ENCODE measurements around the gene KRTAP3-2. TPM values are rescaled to one million over a fixed set of nuclear protein-coding genes. Genes with fewer than 3 reads are reported as not detected.

The KRTAP3-2 gene
- polyA plus RNA-seq, 3 donors: not detected

DNA sequence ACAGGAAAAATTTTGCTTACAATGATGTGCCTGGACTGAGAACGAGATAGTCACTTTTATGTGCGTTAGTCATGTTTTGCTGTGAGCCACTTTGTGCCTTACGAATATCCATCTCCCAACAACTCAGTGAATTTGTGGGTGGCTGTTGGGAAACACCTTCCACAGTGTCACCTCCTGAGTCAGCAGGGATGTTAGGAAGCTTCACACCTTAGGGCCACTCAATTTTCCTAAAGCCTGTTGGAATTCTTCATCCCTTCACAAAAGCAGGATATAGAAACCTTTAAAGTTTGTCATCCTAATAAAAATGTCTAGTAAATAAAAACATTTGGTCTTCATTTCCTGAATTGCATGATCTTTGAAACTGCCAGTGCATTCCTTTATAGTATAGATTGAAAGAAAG lies 13.5 kb upstream of the KRTAP3-2 start:
- no peak for DNase-seq (ENCODE audit: extremely low read depth in 1 of 11, low read depth in 9 of 11, low spot score in 4 of 11)

DNA sequence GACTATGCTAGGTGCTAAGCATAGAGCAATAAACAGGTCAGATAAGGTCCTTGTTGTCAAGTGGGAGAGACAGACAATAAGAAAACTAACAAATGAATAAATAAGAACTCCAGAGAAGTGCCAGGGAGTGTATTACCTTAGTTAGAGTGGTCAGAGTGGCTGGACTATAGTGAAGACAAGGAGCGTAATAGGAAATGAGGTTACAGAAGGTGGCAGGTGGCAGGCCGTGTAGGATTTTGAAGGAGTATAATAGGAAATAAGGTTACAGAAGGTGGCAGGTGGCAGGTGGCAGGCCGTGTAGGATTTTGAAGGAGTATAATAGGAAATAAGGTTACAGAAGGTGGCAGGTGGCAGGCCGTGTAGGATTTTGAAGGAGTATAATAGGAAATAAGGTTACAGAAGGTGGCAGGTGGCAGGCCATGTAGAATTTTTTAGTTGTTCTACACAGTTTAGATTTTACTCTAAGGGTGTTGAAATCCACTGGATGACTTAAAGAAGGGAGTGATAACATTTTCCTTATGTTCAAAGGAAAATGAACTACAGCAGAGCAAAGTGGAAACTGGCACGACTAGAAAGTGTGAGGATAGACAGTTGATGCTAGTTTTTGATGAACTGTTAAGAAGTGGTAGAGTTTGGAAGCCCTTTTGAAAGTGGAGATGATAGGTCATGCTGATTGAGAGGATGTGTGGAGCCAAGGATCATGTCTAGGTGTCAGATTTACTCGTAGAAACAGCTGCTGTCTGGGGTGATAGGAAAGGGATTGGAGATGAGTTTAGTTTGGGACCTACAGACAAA lies 12.8 kb upstream of the KRTAP3-2 start:
- DNase-seq (ENCODE audit: extremely low read depth in 1 of 11, low read depth in 9 of 11, low spot score in 4 of 11): no peak

DNA sequence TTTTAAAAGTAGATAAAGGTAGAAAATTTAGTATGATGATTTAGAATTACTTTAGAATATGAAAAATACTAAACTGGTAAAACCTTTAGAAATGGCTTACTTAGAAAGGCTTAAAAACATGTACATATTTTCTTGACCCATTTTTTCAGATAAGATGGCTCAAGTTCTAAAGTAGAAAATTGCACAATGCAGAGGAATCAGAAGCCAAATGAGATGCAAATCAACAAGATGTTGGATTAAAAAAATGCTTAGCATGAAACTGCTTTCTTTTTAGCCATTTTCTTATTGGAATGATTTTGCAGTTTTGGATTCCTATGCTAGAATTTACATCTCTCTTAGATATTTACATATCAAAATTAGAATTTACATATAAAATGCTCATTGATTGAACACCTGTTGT lies 10.7 kb upstream of the KRTAP3-2 start:
- DNase-seq (ENCODE audit: extremely low read depth in 1 of 11, low read depth in 9 of 11, low spot score in 4 of 11): no peak

DNA sequence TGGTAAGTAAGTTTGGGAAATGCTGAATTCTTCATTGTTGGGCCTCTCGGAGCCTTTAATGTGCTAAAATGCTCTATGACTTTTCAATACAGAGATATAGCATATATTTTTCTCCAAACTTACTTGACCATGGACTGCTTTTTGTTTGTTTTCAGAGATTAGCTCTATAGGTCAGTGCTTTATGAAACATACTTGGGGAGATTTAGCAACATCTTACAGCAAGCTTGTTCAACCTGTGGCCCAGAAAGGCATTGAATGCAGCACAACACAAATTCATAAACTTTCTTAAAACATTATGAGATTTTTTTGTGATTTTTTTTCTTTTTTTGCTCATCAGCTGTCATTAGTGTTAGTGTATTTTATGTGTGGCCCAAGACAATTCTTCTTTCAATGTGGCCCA lies 10.2 kb upstream of the KRTAP3-2 start:
- no peak for DNase-seq (ENCODE audit: extremely low read depth in 1 of 11, low read depth in 9 of 11, low spot score in 4 of 11)

DNA sequence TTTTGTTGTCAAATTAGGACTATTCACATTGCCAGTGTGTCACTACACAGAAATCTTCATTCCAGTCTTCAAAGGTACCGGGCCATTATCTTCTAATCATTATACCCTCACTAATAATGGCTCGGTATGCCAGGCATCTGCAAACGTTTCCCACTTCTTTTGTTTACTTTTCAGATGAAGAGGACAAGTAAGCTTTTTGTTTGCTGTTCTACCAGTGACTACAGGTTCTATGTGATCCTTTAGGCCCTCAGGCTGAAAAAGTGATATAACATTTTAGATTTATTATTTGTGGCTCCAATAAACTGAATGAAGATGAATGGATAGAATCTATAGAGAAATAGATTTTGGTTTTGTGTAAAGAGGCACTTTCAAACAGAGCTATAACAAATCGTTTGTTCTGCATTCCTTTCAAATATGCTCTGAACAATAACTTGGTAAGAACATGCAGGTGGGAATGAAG lies 9.6 kb upstream of the KRTAP3-2 start:
- DNase-seq (ENCODE audit: extremely low read depth in 1 of 11, low read depth in 9 of 11, low spot score in 4 of 11): no peak

DNA sequence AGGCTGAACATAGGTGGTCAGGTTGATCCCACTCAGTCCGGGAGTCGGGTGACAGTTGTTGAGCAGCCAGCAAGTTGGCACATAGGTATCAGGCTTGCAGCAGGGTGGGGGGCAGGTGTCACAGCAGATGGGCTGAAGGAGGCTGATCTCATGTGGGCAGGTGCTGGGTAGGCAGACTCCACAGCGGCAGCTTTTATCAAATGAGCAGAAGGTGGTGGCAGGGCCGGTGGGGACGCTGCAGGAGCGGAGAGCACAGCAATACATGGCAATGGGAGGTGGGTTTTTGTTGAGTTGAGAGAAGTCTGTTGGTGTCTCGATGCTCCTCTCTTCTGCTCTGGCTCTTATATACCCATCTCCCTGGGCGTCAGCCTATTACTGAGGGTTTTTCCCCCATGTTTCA lies 9.1 kb upstream of the KRTAP3-2 start, which contains the start of gene KRTAP3-1:
KRTAP3-1 (minus strand) TSS at position 318 of the 400 bp plus-strand sequence; CDS start at position 264, 54 bp downstream.
- no peak for DNase-seq (ENCODE audit: extremely low read depth in 1 of 11, low read depth in 9 of 11, low spot score in 4 of 11)

DNA sequence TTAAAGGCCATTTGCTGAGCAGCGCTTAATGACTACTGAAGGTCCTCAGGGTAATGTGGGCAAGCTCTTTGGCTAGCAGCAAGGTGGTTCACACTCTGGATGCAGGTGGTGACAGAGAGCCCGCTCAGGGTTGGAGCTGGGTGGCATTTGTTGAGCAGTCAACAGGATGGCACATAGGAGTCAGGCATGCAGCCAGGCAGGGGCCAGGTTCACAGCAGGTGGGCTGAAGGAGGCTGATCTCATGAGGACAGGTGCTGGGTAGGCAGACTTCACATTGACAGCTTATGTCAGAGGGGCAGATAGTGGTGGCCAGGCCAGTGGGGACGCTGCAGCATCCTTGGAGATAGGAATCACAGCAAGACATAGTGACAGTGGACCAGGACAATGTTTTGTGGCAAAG lies 4.7 kb upstream of the KRTAP3-2 start:
- DNase-seq (ENCODE audit: extremely low read depth in 1 of 11, low read depth in 9 of 11, low spot score in 4 of 11): no peak

DNA sequence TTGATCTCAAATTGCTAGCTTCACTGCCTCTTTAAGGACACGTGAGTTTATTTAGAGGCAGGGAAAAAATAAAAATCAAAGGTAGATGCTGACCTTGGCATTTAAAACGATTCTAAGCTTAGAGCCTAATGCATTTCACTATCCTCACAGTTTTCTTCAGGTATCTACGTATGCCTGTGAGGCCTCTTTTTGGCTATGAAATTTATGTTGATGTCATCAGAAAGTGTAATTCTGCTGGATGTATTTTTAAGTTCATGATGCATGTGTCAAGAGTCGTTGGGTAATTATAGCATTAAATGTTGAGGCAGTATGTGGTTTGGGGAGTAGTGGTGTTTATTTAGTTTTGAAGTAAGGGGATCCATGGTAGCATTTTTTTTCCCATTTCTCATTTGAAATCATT lies 4.2 kb upstream of the KRTAP3-2 start:
- DNase-seq (ENCODE audit: extremely low read depth in 1 of 11, low read depth in 9 of 11, low spot score in 4 of 11): no peak

DNA sequence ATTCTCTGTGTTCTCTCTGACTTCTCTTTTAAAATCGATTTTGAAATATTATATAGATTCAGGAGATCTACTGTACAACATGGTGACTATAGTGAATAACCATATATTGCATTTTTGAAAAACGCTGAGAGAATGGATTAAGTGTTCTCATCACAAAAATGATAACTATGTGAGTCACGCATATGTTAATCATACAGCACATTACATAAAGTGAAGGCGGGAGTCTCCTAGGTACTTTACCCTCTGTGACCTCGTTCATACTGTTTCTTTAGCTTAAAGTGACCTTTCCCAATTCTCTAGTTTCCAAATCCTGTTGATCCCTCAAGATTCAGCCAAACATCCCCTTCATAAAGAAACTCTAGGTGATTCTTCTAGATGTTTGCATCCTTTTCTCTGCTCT lies 3.1 kb upstream of the KRTAP3-2 start:
- DNase-seq (ENCODE audit: extremely low read depth in 1 of 11, low read depth in 9 of 11, low spot score in 4 of 11): no peak

DNA sequence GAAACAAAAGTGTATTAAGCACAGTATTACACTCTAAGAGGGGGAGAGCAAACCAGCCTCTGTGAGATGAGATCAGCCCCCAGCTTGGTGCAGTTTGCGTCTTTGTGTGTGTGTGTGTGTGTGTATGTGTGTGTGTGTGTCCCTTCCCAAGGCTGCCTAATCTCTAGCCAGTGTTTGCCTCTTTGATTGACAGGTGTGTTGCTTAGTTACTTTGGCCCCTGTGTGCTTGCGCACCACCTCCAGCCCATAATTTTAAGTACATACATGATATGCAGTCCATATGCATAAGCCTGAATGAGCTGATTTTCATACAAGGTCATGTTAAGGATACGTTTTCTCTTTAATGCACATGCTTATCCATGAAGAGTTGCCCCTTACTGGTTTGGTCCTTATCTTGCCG lies 2.1 kb upstream of the KRTAP3-2 start:
- no peak for DNase-seq (ENCODE audit: extremely low read depth in 1 of 11, low read depth in 9 of 11, low spot score in 4 of 11)

DNA sequence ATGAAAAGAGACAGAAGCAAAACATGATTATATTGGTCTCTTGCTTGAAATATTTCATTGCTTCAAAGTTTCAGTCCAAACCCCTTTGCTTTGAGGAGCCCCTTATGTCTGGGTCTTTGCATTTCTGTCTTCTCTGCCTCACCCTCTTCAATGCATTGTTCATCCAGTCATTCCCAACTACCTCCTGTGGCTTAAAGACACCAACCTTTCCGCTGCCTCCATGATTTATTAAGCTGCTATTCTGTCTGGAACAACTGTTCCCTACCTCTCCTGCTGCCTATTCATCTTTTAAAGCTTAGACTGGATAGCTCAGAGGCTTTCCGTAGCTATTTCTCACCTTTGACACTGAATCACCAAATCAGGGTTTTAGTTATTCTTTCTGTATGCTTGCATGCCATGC lies 2.3 kb downstream of the KRTAP3-2 start:
- no peak for DNase-seq (ENCODE audit: extremely low read depth in 1 of 11, low read depth in 9 of 11, low spot score in 4 of 11)

DNA sequence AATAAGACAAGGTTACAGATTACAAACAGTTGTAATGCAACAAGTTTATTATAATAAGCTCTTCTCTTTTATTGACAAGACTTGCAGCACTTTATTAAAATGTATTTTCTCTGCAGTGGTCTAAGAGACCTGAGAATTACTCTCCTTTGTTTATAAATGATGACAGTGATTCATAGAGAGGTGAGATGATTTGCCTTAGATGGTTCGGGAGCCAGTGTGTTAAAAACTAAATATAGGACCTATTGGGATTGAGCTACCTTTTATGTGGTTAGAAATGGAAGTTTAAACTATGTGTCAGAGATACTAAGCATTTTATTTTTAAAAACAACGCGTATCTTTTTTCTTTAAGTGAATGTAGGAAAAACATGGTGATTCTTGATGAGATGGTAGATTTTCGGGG lies 2.9 kb downstream of the KRTAP3-2 start:
- no peak for DNase-seq (ENCODE audit: extremely low read depth in 1 of 11, low read depth in 9 of 11, low spot score in 4 of 11)

DNA sequence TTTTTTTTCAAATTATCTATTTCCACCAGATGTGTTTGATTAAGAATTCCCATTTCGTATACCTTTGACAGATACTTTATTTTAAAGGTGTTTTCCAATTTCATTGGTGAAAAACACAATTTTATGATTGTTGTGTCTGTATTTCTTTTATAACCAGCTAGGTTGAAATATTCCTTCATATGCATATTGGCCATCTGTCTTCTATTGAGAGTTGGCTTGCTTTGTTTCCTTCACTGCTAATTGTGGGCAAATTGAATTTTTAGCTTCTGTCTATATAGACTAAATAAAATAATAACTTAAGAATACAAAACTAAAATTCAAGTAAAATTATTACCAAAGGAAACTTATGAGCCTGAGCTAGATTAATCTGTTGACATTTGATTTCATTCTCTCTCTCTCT lies 4.6 kb downstream of the KRTAP3-2 start:
- DNase-seq (ENCODE audit: extremely low read depth in 1 of 11, low read depth in 9 of 11, low spot score in 4 of 11): no peak

DNA sequence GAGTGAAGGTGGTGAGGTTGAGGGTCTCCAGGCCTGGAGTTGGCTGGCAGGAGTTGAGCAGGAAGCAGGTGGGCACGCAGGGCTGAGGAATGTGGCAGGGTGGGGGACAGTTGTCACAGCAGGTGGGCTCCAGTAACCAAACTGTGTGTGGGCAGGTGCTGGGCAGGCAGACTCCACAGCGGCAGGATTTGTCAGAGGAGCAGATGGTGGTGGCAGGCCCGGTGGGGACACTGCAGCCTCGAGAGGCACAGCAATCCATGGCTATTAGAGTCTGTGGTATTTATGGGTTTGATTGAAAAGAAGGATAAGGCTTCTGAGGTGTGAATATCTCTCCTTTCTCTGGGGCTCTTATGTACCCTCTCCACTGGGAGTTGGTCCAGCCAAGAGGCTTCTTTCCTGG lies 5.9 kb downstream of the KRTAP3-2 start, which contains the start of gene KRTAP3-3:
KRTAP3-3 (minus strand) TSS at position 326 of the 400 bp plus-strand sequence; CDS start at position 259, 67 bp downstream.
- no peak for DNase-seq (ENCODE audit: extremely low read depth in 1 of 11, low read depth in 9 of 11, low spot score in 4 of 11)

DNA sequence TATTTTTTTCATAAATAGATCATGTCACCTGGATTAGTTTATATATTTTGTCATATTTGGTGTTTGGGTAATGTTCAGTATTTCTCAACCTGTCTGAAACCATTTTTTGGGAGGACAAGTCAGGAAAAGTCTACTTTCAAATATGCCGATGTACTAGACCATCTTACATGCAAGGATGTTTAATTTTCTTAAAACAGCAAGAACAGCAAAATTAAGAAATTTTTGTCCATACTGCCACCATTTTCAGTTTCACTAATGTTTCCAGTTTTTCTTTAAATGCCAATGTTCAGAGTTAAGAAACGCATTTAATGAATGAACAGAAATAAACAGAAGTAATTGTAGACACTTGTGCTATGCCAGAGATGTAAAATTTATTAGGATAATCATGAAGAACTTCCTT lies 6.6 kb downstream of the KRTAP3-2 start:
- DNase-seq (ENCODE audit: extremely low read depth in 1 of 11, low read depth in 9 of 11, low spot score in 4 of 11): no peak

DNA sequence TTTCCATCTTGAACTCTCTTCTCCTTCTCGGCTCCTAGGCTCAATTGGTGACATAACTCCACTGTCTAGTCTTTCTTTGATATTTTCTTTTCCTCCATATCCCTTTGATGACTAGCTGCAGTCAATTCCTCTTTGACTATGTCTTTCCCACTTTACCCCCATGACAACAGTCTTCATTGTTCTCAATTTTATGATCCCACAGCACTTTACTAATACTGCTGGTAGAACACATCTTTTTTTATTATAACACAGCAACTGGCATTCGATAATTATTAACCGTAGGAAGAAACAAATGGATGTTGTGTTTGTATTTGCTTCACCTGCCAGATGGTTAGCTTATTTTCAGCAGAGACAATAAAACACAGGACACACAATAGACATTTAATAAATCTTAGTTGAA lies 7.0 kb downstream of the KRTAP3-2 start:
- no peak for DNase-seq (ENCODE audit: extremely low read depth in 1 of 11, low read depth in 9 of 11, low spot score in 4 of 11)

DNA sequence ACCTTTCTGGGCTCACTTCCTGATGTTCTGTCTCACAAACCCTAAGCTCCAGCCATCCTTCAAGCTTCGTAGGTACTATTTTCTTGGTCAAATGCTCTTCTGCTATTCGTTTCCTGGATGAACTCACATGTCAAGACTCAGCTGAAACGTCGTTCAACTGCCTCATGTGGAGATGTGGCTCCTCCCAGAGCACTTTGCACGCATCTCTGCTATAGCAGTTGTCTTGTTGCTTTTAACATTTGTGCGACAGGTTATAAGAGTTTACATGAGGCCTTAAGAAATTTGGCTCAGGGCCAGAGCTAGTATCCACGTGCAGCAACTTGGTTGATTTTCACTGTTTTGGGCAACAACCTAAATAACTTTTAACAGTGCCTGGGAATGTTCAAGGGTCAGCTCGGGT lies 12.8 kb downstream of the KRTAP3-2 start:
- no peak for DNase-seq (ENCODE audit: extremely low read depth in 1 of 11, low read depth in 9 of 11, low spot score in 4 of 11)

DNA sequence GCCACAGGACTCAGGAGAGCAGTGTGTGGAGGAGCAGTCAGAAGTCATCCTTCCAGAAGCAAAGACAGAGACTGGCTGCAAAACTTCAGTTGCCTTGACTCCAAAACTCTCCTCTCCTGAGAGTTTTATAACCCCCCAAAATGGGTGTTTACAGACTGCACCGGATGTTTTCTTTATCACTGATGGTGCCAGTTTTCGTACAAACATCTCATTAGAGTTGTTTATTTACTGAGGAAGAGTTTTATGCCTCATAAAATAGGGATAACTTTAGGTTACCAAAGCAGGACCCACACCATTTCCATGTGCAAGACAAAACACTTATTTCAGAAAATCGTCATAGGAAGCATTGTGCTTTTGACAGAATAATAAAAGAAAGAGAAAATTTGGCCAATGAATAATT lies 15.5 kb downstream of the KRTAP3-2 start, which contains the start of gene KRT40:
KRT40 (minus strand) TSS at position 101 of the 400 bp plus-strand sequence; CDS start at position 48, 53 bp downstream.
- no peak for DNase-seq (ENCODE audit: extremely low read depth in 1 of 11, low read depth in 9 of 11, low spot score in 4 of 11)

DNA sequence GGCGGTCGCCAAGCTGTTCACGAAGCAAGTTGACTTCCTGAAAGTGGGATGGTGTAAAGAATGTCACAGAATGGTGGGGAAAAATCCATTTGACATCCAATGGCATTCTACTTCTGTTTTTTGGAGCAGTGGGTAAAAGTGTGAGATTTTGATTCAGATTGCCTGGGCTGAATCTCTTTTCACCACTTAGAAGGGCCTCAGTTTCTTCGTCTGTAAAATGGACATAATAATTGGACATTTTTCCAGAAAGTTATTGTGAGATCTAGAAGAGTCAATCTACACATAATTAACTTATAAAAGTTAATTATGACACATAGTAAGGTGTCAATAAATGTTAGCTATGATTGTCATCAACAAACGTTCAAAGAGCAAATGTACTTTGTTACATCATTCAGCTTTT lies 18.6 kb downstream of the KRTAP3-2 start:
- no peak for DNase-seq (ENCODE audit: extremely low read depth in 1 of 11, low read depth in 9 of 11, low spot score in 4 of 11)

DNA sequence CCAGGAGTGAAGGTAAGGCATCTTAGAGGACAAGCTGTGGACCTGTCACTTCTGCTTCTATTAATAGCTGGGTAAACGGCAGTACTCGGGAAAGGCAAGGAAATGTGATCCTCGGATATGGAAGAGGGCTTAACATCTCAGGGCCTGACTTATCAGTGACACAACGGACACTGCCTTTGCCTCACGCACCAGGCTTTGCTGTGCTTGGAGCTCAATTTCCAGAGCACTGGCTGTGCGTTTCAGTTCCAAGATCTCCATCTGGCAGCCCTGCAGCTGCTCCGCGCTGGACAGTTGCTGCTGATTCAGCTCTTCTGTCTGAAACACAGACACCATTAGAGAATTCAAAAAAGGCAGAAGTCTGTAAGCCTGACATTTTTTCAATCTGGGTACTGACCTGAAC lies 19.1 kb downstream of the KRTAP3-2 start:
- peak in 1 of 11 donors; percentile 2 for DNase-seq (ENCODE audit: extremely low read depth in 1 of 11, low read depth in 9 of 11, low spot score in 4 of 11)

DNA sequence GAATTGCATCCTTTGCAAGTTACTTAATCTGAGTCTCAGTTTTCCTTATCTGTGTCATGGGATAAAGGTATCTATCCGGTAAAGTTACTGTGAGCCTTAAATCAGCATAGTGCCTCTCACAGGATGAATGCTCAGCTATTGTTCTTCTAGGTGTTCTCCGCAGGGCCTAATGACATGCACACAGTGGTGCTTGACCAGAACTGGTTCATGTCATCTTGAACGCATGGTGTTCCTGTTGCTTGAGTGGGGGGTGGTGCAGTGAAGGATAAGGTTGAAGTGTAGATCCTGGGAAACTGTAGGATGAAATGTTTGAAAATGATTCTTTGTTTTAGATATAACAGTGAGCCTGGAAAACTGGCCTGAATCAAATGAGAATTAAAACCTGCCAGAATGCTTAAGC lies 19.6 kb downstream of the KRTAP3-2 start:
- DNase-seq (ENCODE audit: extremely low read depth in 1 of 11, low read depth in 9 of 11, low spot score in 4 of 11): no peak
